Adrenal gland (tissue), 12 donors: Measurements from ENCODE around the gene COL1A1. TPM values are rescaled to one million over a fixed set of nuclear protein-coding genes. Genes with fewer than 3 reads are reported as not detected.

Experiments used
- DNase-seq, 7 donors: peaks; one replicate each; pipeline ENCODE4 v3.0.0-alpha.2; 2019 to 2020
- H3K27ac ChIP-seq, 5 donors: fragments of 200-600 bp; sonication (generic) in 4 of 5; 1 replicate in 3 of 5; 2 replicates in 2 of 5; pipeline versions ENCODE4 v1.5.1 to v1.8.0; 2016 to 2020; ENCODE audit warnings: mild to moderate bottlenecking in 1 of 5
- H3K27me3 ChIP-seq: fragments of 200-600 bp; 2 replicates; pipeline ENCODE4 v1.8.0; 2021
- H3K36me3 ChIP-seq, 2 donors: fragments of 200-600 bp; replicated peaks in 1 of 2; 1 replicate in 1 of 2; 2 replicates in 1 of 2; pipeline versions ENCODE4 v1.5.1 to v1.8.0; 2018 to 2022
- H3K4me1 ChIP-seq, 2 donors: fragments of 200-600 bp; replicated peaks in 1 of 2; 1 replicate in 1 of 2; 2 replicates in 1 of 2; pipeline versions ENCODE4 v1.5.1 to v1.8.0; 2018 to 2021
- H3K4me3 ChIP-seq, 4 donors: fragments of 200-600 bp; sonication (generic) in 3 of 4; one replicate each; pipeline ENCODE4 v1.5.1; 2016 to 2018
- H3K9me3 ChIP-seq, 3 donors: fragments of 200-600 bp; sonication (generic) in 1 of 3; replicated peaks in 1 of 3; 1 replicate in 2 of 3; 2 replicates in 1 of 3; pipeline versions ENCODE4 v1.5.1 to v1.8.0; 2016 to 2021
- CTCF ChIP-seq, 6 experiments: fragments of 450-650 bp in 4 of 6; fragments of 200-600 bp in 2 of 6; sonication (generic) in 1 of 6; IDR thresholded peaks; 1 replicate in 5 of 6; 2 replicates in 1 of 6; pipeline versions ENCODE4 v1.5.1 to v1.8.0; 2016 to 2021; ENCODE audit warnings: antibody characterized with exemption in 6 of 6, mild to moderate bottlenecking in 2 of 6, moderate library complexity in 1 of 6
- POLR2A ChIP-seq, 2 donors: fragments of 450-650 bp; IDR thresholded peaks; one replicate each; pipeline ENCODE4 v1.6.1; 2017; ENCODE audit warnings: antibody characterized with exemption in 2 of 2, mild to moderate bottlenecking in 2 of 2, moderate library complexity in 1 of 2
- WGBS, 4 donors: extraction: QIAGEN DNeasy Blood & Tissue Kit in 2 of 4; methylation state at CpG; one replicate each; pipeline versions ENCODE4 v1.1.5 to v1.1.7; 2013 to 2017; 5-methylcytosine and 5-hydroxymethylcytosine counted together
- intact Hi-C, 2 donors: fragments of 100-400 bp; cut with DNase I; formaldehyde crosslinking; loops; one replicate each; pipeline versions ENCODE4 v1.14.1 to v1.15.0; 2022 to 2023
- polyA plus RNA-seq, 3 donors: library from polyadenylated mRNA; stranded (reverse); fragments of 200-250 nt in 2 of 3; fragments of 350-450 nt in 1 of 3; fragmentation: Illumina TruSeq in 1 of 3; extraction: RNeasy Lipid Tissue Mini Kit (QIAGEN cat#74804) in 1 of 3; gene quantifications; one replicate each; pipeline ENCODE4 v1.2.3, GENCODE V29; 2013 to 2014
- total RNA-seq, 9 donors: library from RNA; depleted of rRNA in 4 of 9; stranded (reverse); fragments of >200 nt in 4 of 9; fragments of 120-200 nt in 1 of 9; fragmentation: NEBNext Ultra II Directional in 1 of 9; extraction: Animal tissue kit (Norgen Biotek cat#: 25700) in 1 of 9; gene quantifications; one replicate each; pipeline versions ENCODE4 v1.1.0 to v1.2.4, GENCODE V29; 2013 to 2023
- donor health status: healthy with polysubstance abuse.
- donor health status: Bipolar disorder and iron deficiency.
- donor health status: DM: yes; HTN: yes; CAD: no.
- donor health status: DM: no; HTN: no; CAD: no.
- donor health status: DM: no; HTN: no; CAD: no.
- donor health status: DM: yes; HTN: yes; CAD: no.

Gene COL1A1
- total and polyA plus RNA-seq, 12 donors = 39.6 to 263 (median 87.2) TPM

DNA sequence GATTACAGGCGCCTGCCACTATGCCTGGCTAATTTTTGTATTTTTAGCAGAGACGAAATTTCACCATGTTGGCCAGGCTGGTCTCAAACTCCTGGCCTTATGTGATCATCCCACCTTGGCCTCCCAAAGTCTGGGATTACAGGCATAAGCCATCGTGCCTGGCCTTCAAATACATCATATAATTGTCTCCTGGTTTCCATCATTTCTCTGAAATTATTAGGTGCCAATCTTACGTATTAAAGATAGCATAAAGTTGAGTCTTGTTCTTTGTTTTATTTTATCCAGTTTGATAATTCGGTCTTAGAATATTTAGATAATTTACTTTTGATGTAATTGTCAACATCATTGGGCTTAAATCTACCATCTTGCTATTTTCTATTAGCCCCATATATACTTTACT lies 40.0 kb upstream of the COL1A1 start:
- H3K9me3 ChIP-seq = no peaks in the 10 kb centered on the region
- no peak for DNase-seq
- H3K27ac ChIP-seq = no peak overlapping the region
- H3K27me3 ChIP-seq = peaks cover 9% of the 10 kb centered on the region
- TF ChIP-seq CTCF (IDR thresholded peaks at IDR 0.05) (no peak), POLR2A (IDR thresholded peaks at IDR 0.05) (no peak)
- WGBS, 4 donors = 71 to 76% (median 73%) methylated on average over 5 of the region's 5 CpGs
- no peak overlapping the region for H3K4me3 ChIP-seq
- H3K4me1 ChIP-seq = no peaks in the 10 kb centered on the region
- no peaks in the 10 kb centered on the region for H3K36me3 ChIP-seq
- intact Hi-C loops = no loop called here

DNA sequence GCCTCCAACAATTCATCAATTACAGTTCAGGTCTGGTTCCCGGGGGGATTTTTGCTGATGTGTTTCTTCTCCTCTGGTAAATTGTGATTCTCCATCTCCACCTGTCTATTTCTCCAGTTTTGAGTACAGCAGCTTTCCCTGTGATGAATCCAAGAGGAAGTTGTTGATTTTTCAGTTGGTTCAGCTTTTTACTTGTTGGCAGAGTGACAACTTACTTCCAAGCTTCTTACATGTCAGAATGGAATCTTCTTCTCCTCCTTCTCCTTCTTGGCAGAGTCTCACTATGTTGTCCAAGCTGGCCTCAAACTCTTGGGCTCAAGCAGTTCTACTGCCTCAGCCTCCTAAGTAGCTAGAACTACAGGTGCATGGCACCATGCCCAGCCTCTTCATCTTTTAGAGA lies 39.4 kb upstream of the COL1A1 start:
- no peaks in the 10 kb centered on the region for H3K36me3 ChIP-seq
- DNase-seq = no peak
- no peak for TF ChIP-seq CTCF (IDR thresholded peaks at IDR 0.05)
- TF ChIP-seq POLR2A (IDR thresholded peaks at IDR 0.05) = no peak
- no peak overlapping the region for H3K27ac ChIP-seq
- H3K9me3 ChIP-seq = no peaks in the 10 kb centered on the region
- H3K4me3 ChIP-seq = no peak overlapping the region
- H3K4me1 ChIP-seq = no peaks in the 10 kb centered on the region
- H3K27me3 ChIP-seq = peaks cover 9% of the 10 kb centered on the region
- intact Hi-C loops = no loop called here
- WGBS, 4 donors = 89 to 100% (median 93%) methylated on average over 1 of the region's 1 CpG

GRCh38 chr17:50239937-50240336 lies 38.5 kb upstream of the COL1A1 start:
- Histone ChIP-seq H3K27ac (no peak overlapping the region), H3K4me3 (no peak overlapping the region), H3K27me3 (peaks cover 9% of the 10 kb centered on the region), H3K36me3 (no peaks in the 10 kb centered on the region), H3K4me1 (no peaks in the 10 kb centered on the region), H3K9me3 (peaks cover 0 to 2% (median 0%) of the 10 kb centered on the region in 3 donors)
- DNase-seq = no peak
- TF ChIP-seq POLR2A (IDR thresholded peaks at IDR 0.05) = no peak
- no peak for TF ChIP-seq CTCF (IDR thresholded peaks at IDR 0.05)
- WGBS, 4 donors = 34 to 47% (median 39%) methylated on average over 4 of the region's 4 CpGs
- intact Hi-C loops = no loop called here

- Histone ChIP-seq H3K9me3 (peaks cover 0 to 4% (median 0%) of the 10 kb centered on the region in 3 donors), H3K4me3 (no peak overlapping the region), H3K27me3 (peaks cover 9% of the 10 kb centered on the region), H3K36me3 (no peaks in the 10 kb centered on the region), H3K4me1 (no peaks in the 10 kb centered on the region), H3K27ac (no peak overlapping the region)
- intact Hi-C loops = no loop called here
- 39 to 50% (median 48%) methylated on average over 9 of the region's 9 CpGs for WGBS, 4 donors
- TF ChIP-seq CTCF (IDR thresholded peaks at IDR 0.05) = no peak
- TF ChIP-seq POLR2A (IDR thresholded peaks at IDR 0.05) = no peak
- no peak for DNase-seq
These were observed 37.3 kb upstream of the COL1A1 start for GRCh38 chr17:50238601-50239280.
